Gastrocnemius medialis (tissue), 4 donors: ENCODE measurements around the gene HEATR5A.
"Not testable (repeated sequence)": the region's sequence is repeated elsewhere in the genome, so short reads cannot be mapped to it uniquely, and the experiment has no call there.

ENCODE experiments used
- CTCF ChIP-seq, 5 experiments: fragments of 450-650 bp in 3 of 5; fragments of 200-600 bp in 2 of 5; sonication (generic) in 2 of 5; IDR thresholded peaks in 4 of 5; conservative IDR thresholded peaks in 1 of 5; 1 replicate in 4 of 5; 2 replicates in 1 of 5; pipeline ENCODE4 v1.5.1; 2016 to 2019; ENCODE audit warnings: antibody characterized with exemption in 5 of 5, mild to moderate bottlenecking in 3 of 5, moderate library complexity in 3 of 5
- POLR2A ChIP-seq, 2 donors: fragments of 450-650 bp; IDR thresholded peaks; one replicate each; pipeline ENCODE4 v1.6.1; 2017; ENCODE audit warnings: antibody characterized with exemption in 2 of 2, mild to moderate bottlenecking in 2 of 2, moderate library complexity in 2 of 2

- TF ChIP-seq CTCF (IDR thresholded peaks at IDR 0.05 in 4 of 5, conservative IDR thresholded peaks at IDR 0.05 in 1 of 5); POLR2A (IDR thresholded peaks at IDR 0.05): not testable (repeated sequence)
These were observed 89.0 kb downstream of the HEATR5A start for GRCh38 chr14:31331395-31331794.
